Karpas-422 (cell line): Measurements from ENCODE around the gene PSME1. TPM values are rescaled to one million over a fixed set of nuclear protein-coding genes. Genes with fewer than 3 reads are reported as not detected.

Experiments
- DNase-seq: peaks from one replicate; pipeline ENCODE4 v3.0.0-alpha.2; 2015
- H2AFZ ChIP-seq: fragments of 200-600 bp; sonication (generic); 2 replicates; pipeline ENCODE4 v1.6.1; 2014; ENCODE audit warnings: antibody characterized with exemption, low read length, mixed read lengths
- H3K27ac ChIP-seq: fragments of 200-600 bp; sonication (generic); 2 replicates; pipeline ENCODE4 v1.5.1; 2014; ENCODE audit warnings: mild to moderate bottlenecking, low read length, moderate library complexity
- H3K27me3 ChIP-seq: fragments of 200-600 bp; sonication (generic); 2 replicates; pipeline ENCODE4 v1.6.1; 2014; ENCODE audit warnings: low read length, mixed read lengths
- H3K36me3 ChIP-seq: fragments of 200-600 bp; sonication (generic); 2 replicates; pipeline ENCODE4 v1.6.1; 2014; ENCODE audit warnings: low read length, mixed read lengths; ENCODE audit not compliant: insufficient read depth
- H3K4me1 ChIP-seq: fragments of 200-600 bp; sonication (generic); 2 replicates; pipeline ENCODE4 v1.6.1; 2014; ENCODE audit warnings: mild to moderate bottlenecking, low read length, mixed read lengths
- H3K4me2 ChIP-seq: fragments of 200-600 bp; sonication (generic); 2 replicates; pipeline ENCODE4 v1.6.1; 2014; ENCODE audit warnings: low read length, low read depth, mild to moderate bottlenecking; ENCODE audit not compliant: poor library complexity, severe bottlenecking
- H3K4me3 ChIP-seq: fragments of 200-600 bp; sonication (generic); 2 replicates; pipeline ENCODE4 v1.5.1; 2014; ENCODE audit warnings: mild to moderate bottlenecking, antibody characterized with exemption, low read length, mixed read lengths
- H3K79me2 ChIP-seq: fragments of 200-600 bp; sonication (generic); 2 replicates; pipeline ENCODE4 v1.6.1; 2014; ENCODE audit warnings: mild to moderate bottlenecking, low read length, mixed read lengths
- H3K9ac ChIP-seq: fragments of 200-600 bp; sonication (generic); 2 replicates; pipeline ENCODE4 v1.6.0; 2014; ENCODE audit warnings: low read length
- H3K9me2 ChIP-seq: fragments of 200-600 bp; sonication (generic), shearing (Covaris generic); replicated peaks from 2 replicates; pipeline ENCODE4 v1.6.0; 2014; ENCODE audit warnings: mild to moderate bottlenecking, low read length, moderate library complexity; ENCODE audit not compliant: insufficient read depth
- H3K9me3 ChIP-seq: fragments of 300-700, 200-600 bp; sonication (generic); 2 replicates; pipeline ENCODE4 v1.6.1; 2014; ENCODE audit warnings: low read length, mixed read lengths
- H4K20me1 ChIP-seq: fragments of 200-600 bp; sonication (generic); 2 replicates; pipeline ENCODE4 v1.6.1; 2014; ENCODE audit warnings: mild to moderate bottlenecking, antibody characterized with exemption, low read length, low read depth; ENCODE audit not compliant: insufficient read depth
- total RNA-seq: library from RNA; depleted of rRNA; stranded (reverse); fragments of >200 nt; shearing (Covaris generic); gene quantifications from 2 replicates; pipeline ENCODE4 v1.2.3, GENCODE V29; 2014; ENCODE audit warnings: low replicate concordance

The PSME1 gene
- total RNA-seq, 1 experiment from 2014 or later: 435 TPM

DNA sequence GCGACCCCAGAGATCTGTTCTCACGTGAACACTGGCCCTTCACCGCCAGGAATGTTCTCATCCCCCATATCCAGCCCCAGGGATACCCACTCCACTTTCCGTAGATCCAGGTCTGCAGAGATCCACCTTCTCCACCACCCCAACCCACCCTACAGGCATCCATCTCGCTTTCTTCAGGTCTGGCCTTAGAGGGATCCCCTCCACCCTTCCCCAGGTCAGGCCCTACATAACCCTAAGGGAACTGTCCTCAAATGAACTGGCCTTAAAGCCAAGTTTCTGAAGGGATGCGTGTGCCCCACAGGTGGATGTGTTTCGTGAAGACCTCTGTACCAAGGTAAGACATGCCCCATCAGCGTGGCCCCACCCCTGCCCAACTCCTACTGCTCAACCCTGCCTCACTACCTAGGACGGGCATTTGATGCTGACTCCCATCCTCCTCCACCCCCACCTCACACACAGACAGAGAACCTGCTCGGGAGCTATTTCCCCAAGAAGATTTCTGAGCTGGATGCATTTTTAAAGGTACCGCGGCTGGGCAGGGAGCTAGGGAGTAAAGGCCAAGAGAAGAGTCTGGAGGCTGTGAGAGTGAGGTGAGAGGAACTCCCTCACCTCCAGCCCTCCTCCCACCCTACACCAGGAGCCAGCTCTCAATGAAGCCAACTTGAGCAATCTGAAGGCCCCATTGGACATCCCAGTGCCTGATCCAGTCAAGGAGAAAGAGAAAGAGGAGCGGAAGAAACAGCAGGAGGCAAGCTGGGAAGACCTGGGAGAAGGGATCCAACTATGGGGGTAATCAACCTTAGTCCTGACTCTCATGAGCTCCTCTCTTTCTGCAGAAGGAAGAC lies 912 bp downstream of the PSME1 start:
- peak; percentile 82 for DNase-seq
- Histone ChIP-seq H3K4me3 (peak overlapping the region; percentile 98), H4K20me1 (no peaks in the 10 kb centered on the region), H3K9me2 (no peaks in the 10 kb centered on the region), H3K9ac (peak overlapping the region; percentile 98), H2AFZ (no peak overlapping the region), H3K27ac (peak overlapping the region; percentile 71), H3K79me2 (peaks cover 51% of the 10 kb centered on the region), H3K4me2 (peak overlapping the region; percentile 87), H3K9me3 (no peaks in the 10 kb centered on the region), H3K4me1 (peaks cover 44% of the 10 kb centered on the region), H3K27me3 (no peaks in the 10 kb centered on the region), H3K36me3 (peaks cover 23% of the 10 kb centered on the region)

DNA sequence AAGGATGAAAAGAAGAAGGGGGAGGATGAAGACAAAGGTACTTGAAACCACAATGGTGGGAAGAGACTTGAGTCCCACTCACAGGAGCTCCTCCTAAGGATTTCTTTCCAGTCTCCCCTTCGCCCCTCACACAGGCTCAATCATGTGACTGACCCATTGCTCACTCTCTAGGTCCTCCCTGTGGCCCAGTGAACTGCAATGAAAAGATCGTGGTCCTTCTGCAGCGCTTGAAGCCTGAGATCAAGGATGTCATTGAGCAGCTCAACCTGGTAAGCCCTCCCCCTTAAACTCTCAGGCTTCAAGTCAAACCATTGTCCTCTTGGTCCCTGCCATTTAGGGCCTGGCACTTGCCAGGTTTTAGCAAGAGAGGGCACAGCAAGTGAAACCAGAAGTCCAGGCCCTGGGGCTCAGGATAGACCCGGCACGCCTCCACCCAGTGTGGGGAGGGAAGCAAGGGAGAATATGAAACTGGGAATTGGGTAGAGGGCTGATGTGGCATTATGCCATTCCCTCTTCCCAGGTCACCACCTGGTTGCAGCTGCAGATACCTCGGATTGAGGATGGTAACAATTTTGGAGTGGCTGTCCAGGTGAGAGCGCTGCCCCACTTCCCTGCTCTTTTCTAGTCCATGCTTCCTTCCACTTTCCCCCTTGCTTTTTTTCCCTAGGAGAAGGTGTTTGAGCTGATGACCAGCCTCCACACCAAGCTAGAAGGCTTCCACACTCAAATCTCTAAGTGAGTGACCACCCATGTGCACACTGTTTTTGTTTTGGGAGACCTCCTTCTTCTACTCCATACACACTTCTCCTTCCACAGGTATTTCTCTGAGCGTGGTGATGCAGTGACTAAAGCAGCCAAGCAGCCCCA lies 1.8 kb downstream of the PSME1 start:
- Histone ChIP-seq H2AFZ (no peak overlapping the region), H3K4me2 (peak overlapping the region; percentile 87), H3K27me3 (no peaks in the 10 kb centered on the region), H3K4me1 (peaks cover 51% of the 10 kb centered on the region), H3K9me2 (no peaks in the 10 kb centered on the region), H3K9ac (peak overlapping the region; percentile 98), H4K20me1 (no peaks in the 10 kb centered on the region), H3K36me3 (peaks cover 23% of the 10 kb centered on the region), H3K27ac (peak overlapping the region; percentile 71), H3K4me3 (peak overlapping the region; percentile 98), H3K79me2 (peaks cover 51% of the 10 kb centered on the region), H3K9me3 (no peaks in the 10 kb centered on the region)
- peak; percentile 60 for DNase-seq

DNA sequence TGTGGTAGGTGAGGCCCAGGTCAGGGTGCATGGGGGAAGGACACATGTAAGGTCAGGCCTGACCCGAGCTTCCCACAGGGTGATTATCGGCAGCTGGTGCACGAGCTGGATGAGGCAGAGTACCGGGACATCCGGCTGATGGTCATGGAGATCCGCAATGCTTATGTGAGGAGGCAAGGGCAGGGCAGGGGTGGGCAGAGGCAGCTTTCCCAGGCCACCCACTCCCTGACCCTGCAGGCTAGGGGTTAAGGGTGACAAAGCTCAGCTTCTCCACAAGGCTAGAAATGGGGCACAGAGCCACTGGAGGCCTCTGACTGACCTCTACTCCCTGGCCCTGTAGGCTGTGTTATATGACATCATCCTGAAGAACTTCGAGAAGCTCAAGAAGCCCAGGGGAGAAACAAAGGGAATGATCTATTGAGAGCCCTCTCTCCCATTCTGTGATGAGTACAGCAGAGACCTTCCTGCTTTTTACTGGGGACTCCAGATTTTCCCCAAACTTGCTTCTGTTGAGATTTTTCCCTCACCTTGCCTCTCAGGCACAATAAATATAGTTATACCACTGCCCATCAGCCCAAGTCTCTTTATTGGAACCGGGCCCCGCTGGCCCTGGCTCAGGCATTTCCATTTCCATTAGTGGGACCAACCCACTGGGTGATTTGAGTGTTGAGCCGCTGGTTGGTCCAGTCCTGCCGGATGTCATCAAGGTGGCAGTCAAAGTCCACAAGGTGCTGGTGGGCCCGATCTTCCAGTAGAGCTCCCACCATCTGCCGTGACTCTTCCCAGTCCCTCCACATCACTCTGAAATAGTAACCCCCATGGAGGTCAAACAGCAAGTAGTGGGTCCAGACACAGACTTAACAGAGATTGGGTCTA lies 2.6 kb downstream of the PSME1 start:
- Histone ChIP-seq H3K4me3 (no peak overlapping the region; the same call in 1 of the 2 replicates), H3K9me3 (no peaks in the 10 kb centered on the region), H3K9me2 (no peaks in the 10 kb centered on the region), H2AFZ (no peak overlapping the region), H3K27me3 (no peaks in the 10 kb centered on the region), H3K79me2 (peaks cover 51% of the 10 kb centered on the region), H4K20me1 (no peaks in the 10 kb centered on the region), H3K9ac (peak overlapping the region; percentile 94), H3K27ac (no peak overlapping the region), H3K4me2 (peak overlapping the region; percentile 87), H3K36me3 (peaks cover 23% of the 10 kb centered on the region), H3K4me1 (peaks cover 60% of the 10 kb centered on the region)
- no peak for DNase-seq

DNA sequence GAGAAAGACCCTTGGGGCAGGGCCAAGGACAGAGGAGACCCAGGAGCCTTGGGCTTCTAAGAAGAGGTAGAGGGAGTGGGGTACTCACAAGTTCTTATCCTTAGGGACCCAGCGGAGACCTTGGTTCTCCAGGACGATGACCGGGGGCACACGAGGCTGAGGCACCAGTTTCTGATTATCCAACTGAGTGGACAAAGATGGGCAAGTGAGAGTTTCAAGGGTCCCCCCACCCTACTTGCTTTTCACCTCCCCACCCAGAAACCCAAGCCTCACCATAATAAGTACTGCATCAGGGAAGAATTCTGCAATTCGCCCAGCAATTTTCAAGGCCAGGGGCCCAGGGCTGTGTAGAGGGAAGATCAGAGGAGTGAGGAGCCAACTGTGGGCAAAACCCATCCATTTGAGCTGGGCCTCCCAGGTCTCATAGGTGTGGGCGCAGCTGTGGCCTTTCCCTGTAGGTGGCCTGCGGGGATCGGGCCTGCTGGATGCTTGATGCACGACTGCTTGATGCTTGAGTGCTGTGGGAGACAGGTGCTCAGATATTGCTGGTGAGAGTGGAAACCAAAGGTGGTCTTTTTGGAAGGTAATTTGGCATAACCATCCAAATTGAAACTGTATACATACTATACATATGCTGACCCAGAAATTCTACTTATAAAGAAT lies 3.4 kb downstream of the PSME1 start:
- Histone ChIP-seq H3K9me3 (no peaks in the 10 kb centered on the region), H4K20me1 (no peaks in the 10 kb centered on the region), H3K36me3 (peaks cover 24% of the 10 kb centered on the region), H3K9me2 (no peaks in the 10 kb centered on the region), H3K79me2 (peaks cover 59% of the 10 kb centered on the region), H3K4me2 (peak overlapping the region; percentile 76), H3K9ac (peak overlapping the region; percentile 94), H3K27ac (peak overlapping the region; percentile 52), H3K27me3 (no peaks in the 10 kb centered on the region), H3K4me3 (peak overlapping the region; percentile 83), H2AFZ (no peak overlapping the region), H3K4me1 (peaks cover 67% of the 10 kb centered on the region)
- DNase-seq: peak; percentile 62

DNA sequence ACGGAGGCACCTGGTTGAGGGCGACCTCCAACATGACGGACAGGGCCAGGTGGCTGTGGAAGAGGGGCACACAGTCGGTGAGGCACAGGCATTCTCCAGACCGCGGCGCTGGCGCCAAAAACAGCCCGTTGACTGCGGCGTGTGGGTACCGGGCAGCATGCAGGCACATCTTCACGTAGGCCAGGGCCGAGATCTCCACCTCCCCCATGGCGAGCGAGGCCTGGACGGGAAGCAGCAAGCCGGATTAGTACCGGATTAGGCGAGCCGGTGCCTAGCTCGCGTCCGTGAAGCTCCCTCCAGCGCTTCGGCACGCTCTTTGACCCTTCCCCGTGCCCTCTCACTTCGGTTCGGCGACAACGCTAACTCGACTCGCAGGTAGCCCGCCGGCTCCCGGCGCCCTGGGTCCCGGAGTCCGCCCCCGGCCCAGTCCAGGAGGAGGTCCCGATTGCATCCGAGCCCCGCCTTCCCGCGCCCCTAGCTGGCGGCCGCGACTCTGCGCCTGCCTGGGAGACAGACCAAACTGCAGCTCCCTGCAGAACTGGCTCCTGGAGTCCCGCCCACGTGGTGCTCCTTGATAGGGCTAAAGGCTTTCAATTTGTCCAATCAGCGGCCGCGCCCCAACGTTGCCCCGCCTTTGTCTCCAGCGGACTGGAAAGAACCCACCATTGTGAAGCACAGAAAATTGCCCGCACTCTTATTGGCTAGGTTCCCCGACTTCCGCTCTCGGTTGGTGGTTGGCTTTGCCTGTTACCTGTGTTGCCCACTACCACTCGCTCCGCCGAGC lies 5.3 kb downstream of the PSME1 start, which contains the start of gene EMC9:
Gene EMC9, minus strand, starts transcription at position 495 of the 784 bp plus-strand sequence. Its CDS starts 287 bp downstream, at position 208.
- Histone ChIP-seq H2AFZ (peak within 1 kb of the TSS; percentile 32; the same call in 1 of the 2 replicates), H3K36me3 (peaks cover 30% of the 10 kb centered on the region), H3K4me3 (peak within 1 kb of the TSS; percentile 83), H3K4me1 (peaks cover 73% of the 10 kb centered on the region), H3K27me3 (no peaks in the 10 kb centered on the region), H3K9me3 (no peaks in the 10 kb centered on the region), H3K79me2 (peaks cover 75% of the 10 kb centered on the region), H3K27ac (peak within 1 kb of the TSS; percentile 81), H3K9me2 (no peaks in the 10 kb centered on the region), H3K4me2 (peak within 1 kb of the TSS; percentile 82), H4K20me1 (no peaks in the 10 kb centered on the region), H3K9ac (peak within 1 kb of the TSS; percentile 94)
- peak; percentile 100 for DNase-seq

DNA sequence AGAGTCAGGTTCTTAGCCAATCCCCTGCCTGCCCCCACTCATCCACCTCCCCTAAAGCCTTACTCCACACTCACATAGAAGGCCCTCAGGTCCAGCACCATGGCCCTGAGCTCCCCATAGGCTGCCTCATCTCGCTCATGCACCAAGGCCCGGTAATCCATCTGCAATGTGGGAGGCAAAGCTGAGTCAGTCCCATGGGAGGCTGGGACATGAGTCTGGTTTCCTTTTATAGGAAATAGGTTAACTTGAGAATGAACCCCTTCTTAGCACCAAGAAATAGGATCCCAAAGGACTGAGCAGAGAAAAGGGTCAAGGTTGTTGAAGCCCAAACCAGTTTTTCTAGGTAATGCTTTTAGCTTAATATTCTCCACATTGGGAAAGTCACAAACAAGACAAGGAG lies 7.5 kb downstream of the PSME1 start:
- Histone ChIP-seq H3K9me3 (no peaks in the 10 kb centered on the region), H3K9me2 (no peaks in the 10 kb centered on the region), H3K4me3 (no peak overlapping the region), H3K27me3 (no peaks in the 10 kb centered on the region), H4K20me1 (peaks cover 9% of the 10 kb centered on the region), H2AFZ (no peak overlapping the region), H3K4me1 (peaks cover 59% of the 10 kb centered on the region), H3K27ac (peak overlapping the region; percentile 2; the same call in 1 of the 2 replicates), H3K79me2 (peaks cover 66% of the 10 kb centered on the region), H3K4me2 (no peak overlapping the region), H3K36me3 (peaks cover 21% of the 10 kb centered on the region), H3K9ac (no peak overlapping the region)
- DNase-seq: no peak

DNA sequence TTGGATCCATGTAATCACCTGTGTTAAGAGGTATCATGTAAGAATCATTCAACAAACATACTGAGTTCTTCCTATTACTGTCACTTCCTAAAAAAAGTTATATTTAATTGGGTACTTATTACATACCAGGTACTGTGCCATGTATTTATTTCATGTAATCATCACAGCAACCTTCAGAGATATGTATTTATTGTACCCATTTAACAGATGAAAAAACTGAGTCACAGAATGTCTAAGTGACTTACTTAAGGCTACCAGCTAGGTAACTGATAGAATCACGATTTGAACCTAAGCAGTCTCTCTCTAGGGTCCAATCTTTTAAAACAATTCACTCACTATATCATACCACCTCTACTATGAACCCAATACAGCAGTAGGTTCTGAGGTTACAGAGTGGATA lies 8.5 kb downstream of the PSME1 start:
- no peak overlapping the region for H3K27ac ChIP-seq
- peaks cover 12% of the 10 kb centered on the region for H4K20me1 ChIP-seq
- no peaks in the 10 kb centered on the region for H3K9me3 ChIP-seq
- no peaks in the 10 kb centered on the region for H3K9me2 ChIP-seq
- H3K4me3 ChIP-seq: no peak overlapping the region; the same call in 1 of the 2 replicates
- no peak overlapping the region for H2AFZ ChIP-seq
- H3K79me2 ChIP-seq: peaks cover 66% of the 10 kb centered on the region
- no peaks in the 10 kb centered on the region for H3K27me3 ChIP-seq
- DNase-seq: no peak
- H3K4me2 ChIP-seq: peak overlapping the region; percentile 89
- H3K36me3 ChIP-seq: peaks cover 16% of the 10 kb centered on the region
- H3K9ac ChIP-seq: peak overlapping the region; percentile 99; the same call in 1 of the 2 replicates
- peaks cover 58% of the 10 kb centered on the region for H3K4me1 ChIP-seq
